Stimulated activated memory B cell treated with anti-CD40 and anti-IgM and Interleukin-4, amounts not matched to agents 10 μg/mL and 1 μg/mL and 100 μg/mL, for 72 hours (primary cell): ENCODE results near the gene HSD17B14.
"Not testable (repeated sequence)": the region's sequence is repeated elsewhere in the genome, so short reads cannot be mapped to it uniquely, and the experiment has no call there.

ENCODE experiments used
- ATAC-seq: fragments of 150-1000 bp; cut with Tn5 transposase; 2 replicates; pipeline ENCODE4 v1.10.0; 2021
- H3K27ac Mint-ChIP-seq: one replicate; pipeline ENCODE4 v1.8.0; 2022; ENCODE audit warnings: mild to moderate bottlenecking, mixed read lengths
- H3K27me3 Mint-ChIP-seq: one replicate; pipeline ENCODE4 v1.8.0; 2022; ENCODE audit warnings: mixed read lengths
- H3K36me3 Mint-ChIP-seq: one replicate; pipeline ENCODE4 v1.8.0; 2022; ENCODE audit warnings: mixed read lengths
- H3K4me1 Mint-ChIP-seq: one replicate; pipeline ENCODE4 v1.8.0; 2022; ENCODE audit warnings: mixed read lengths
- H3K4me3 Mint-ChIP-seq: one replicate; pipeline ENCODE4 v1.8.0; 2022; ENCODE audit warnings: mild to moderate bottlenecking, moderate library complexity, mixed read lengths
- H3K9me3 Mint-ChIP-seq: one replicate; pipeline ENCODE4 v1.8.0; 2022; ENCODE audit warnings: mixed read lengths

Gene HSD17B14

GRCh38 chr19:48772503-48772953 lies 63.8 kb downstream of the HSD17B14 start:
- ATAC-seq: no peak
- no peak overlapping the region for H3K27ac Mint-ChIP-seq
- H3K4me1 Mint-ChIP-seq: no peaks in the 10 kb centered on the region
- no peak overlapping the region for H3K4me3 Mint-ChIP-seq
- no peaks in the 10 kb centered on the region for H3K36me3 Mint-ChIP-seq
- H3K9me3 Mint-ChIP-seq: no peaks in the 10 kb centered on the region
- peaks cover 43% of the 10 kb centered on the region for H3K27me3 Mint-ChIP-seq

GRCh38 chr19:48770734-48771472 lies 65.4 kb downstream of the HSD17B14 start:
- no peaks in the 10 kb centered on the region for H3K36me3 Mint-ChIP-seq
- H3K9me3 Mint-ChIP-seq: no peaks in the 10 kb centered on the region
- peaks cover 56% of the 10 kb centered on the region for H3K27me3 Mint-ChIP-seq

GRCh38 chr19:48770266-48770665 lies 66.0 kb downstream of the HSD17B14 start:
- Mint-ChIP-seq H3K27me3 (peaks cover 62% of the 10 kb centered on the region), H3K27ac (no peak overlapping the region), H3K4me1 (no peaks in the 10 kb centered on the region), H3K36me3 (no peaks in the 10 kb centered on the region), H3K9me3 (no peaks in the 10 kb centered on the region), H3K4me3 (no peak overlapping the region)
- no peak for ATAC-seq

More at GRCh38 chr19:48770734-48771472, 65.4 kb downstream of the HSD17B14 start:
- ATAC-seq: no peak
- H3K27ac Mint-ChIP-seq: no peak overlapping the region
- H3K4me1 Mint-ChIP-seq: no peaks in the 10 kb centered on the region
- H3K4me3 Mint-ChIP-seq: no peak overlapping the region

- H3K9me3 Mint-ChIP-seq: no peaks in the 10 kb centered on the region
Measured at GRCh38 chr19:48768994-48769713, 67.1 kb downstream of the HSD17B14 start.

GRCh38 chr19:48768171-48768753 lies 68.0 kb downstream of the HSD17B14 start:
- peaks cover 54% of the 10 kb centered on the region for H3K27me3 Mint-ChIP-seq
- not testable (repeated sequence) for ATAC-seq, H3K36me3 Mint-ChIP-seq, H3K4me3 Mint-ChIP-seq, H3K9me3 Mint-ChIP-seq, H3K27ac Mint-ChIP-seq, H3K4me1 Mint-ChIP-seq

More at GRCh38 chr19:48768994-48769713, 67.1 kb downstream of the HSD17B14 start:
- no peak overlapping the region for H3K4me3 Mint-ChIP-seq
- no peaks in the 10 kb centered on the region for H3K36me3 Mint-ChIP-seq
- H3K27ac Mint-ChIP-seq: no peak overlapping the region
- H3K27me3 Mint-ChIP-seq: peaks cover 59% of the 10 kb centered on the region
- H3K4me1 Mint-ChIP-seq: no peaks in the 10 kb centered on the region
- no peak for ATAC-seq

GRCh38 chr19:48765816-48766215 lies 70.5 kb downstream of the HSD17B14 start:
- not testable (repeated sequence) for H3K36me3 Mint-ChIP-seq, H3K9me3 Mint-ChIP-seq, ATAC-seq, H3K27ac Mint-ChIP-seq, H3K4me1 Mint-ChIP-seq, H3K4me3 Mint-ChIP-seq
- H3K27me3 Mint-ChIP-seq: peaks cover 73% of the 10 kb centered on the region
